GM19467 (cell line): Measurements from ENCODE around the gene SLC25A27.

Experiments
- ATAC-seq: cut with Tn5 transposase; IDR thresholded peaks from one replicate; pipeline ENCODE4 v1.9.1; 2021; ENCODE audit warnings: mild to moderate bottlenecking, moderate library complexity; ENCODE audit not compliant: unreplicated experiment

Gene SLC25A27

GRCh38 chr6:46651006-46651405 is 1.8 kb upstream of the SLC25A27 start:
- no peak for ATAC-seq

- ATAC-seq: no peak
Observed at GRCh38 chr6:46651816-46652215, 959 bp upstream of the SLC25A27 start.

GRCh38 chr6:46652232-46652602 is 558 bp upstream of the SLC25A27 start:
- ATAC-seq: no peak

- ATAC-seq: no peak
Observed at GRCh38 chr6:46653439-46654195, 842 bp downstream of the SLC25A27 start.

- no peak for ATAC-seq
Observed at GRCh38 chr6:46655803-46656202, 3.0 kb downstream of the SLC25A27 start.

- ATAC-seq: no peak
Observed at GRCh38 chr6:46657642-46658041, 4.9 kb downstream of the SLC25A27 start.

- no peak for ATAC-seq
Observed at GRCh38 chr6:46661483-46661882, 8.7 kb downstream of the SLC25A27 start.

GRCh38 chr6:46667377-46667776 is 14.6 kb downstream of the SLC25A27 start:
- no peak for ATAC-seq

GRCh38 chr6:46674410-46674809 is 21.6 kb downstream of the SLC25A27 start:
- ATAC-seq: no peak

GRCh38 chr6:46676604-46677313 is 24.0 kb downstream of the SLC25A27 start:
- no peak for ATAC-seq

GRCh38 chr6:46677314-46677654 is 24.5 kb downstream of the SLC25A27 start:
- ATAC-seq: no peak

GRCh38 chr6:46684771-46685170 is 32.0 kb downstream of the SLC25A27 start:
- ATAC-seq: no peak

- ATAC-seq: no peak
Observed at GRCh38 chr6:46687619-46688097, 34.9 kb downstream of the SLC25A27 start, which contains the start of gene TDRD6. TDRD6 (plus strand) TSS chr6:46687885; CDS start chr6:46688129, 244 bp downstream.

- ATAC-seq: no peak
Observed at GRCh38 chr6:46688117-46688965, 35.6 kb downstream of the SLC25A27 start.

GRCh38 chr6:46688966-46689335 is 36.2 kb downstream of the SLC25A27 start:
- ATAC-seq: no peak

GRCh38 chr6:46689657-46690056 is 36.9 kb downstream of the SLC25A27 start:
- ATAC-seq: no peak

- ATAC-seq: no peak
Observed at GRCh38 chr6:46690141-46690755, 37.5 kb downstream of the SLC25A27 start.

GRCh38 chr6:46690911-46691451 is 38.2 kb downstream of the SLC25A27 start:
- no peak for ATAC-seq

GRCh38 chr6:46699970-46700369 is 47.2 kb downstream of the SLC25A27 start:
- ATAC-seq: no peak

GRCh38 chr6:46704562-46704961 is 51.8 kb downstream of the SLC25A27 start:
- no peak for ATAC-seq

- no peak for ATAC-seq
Observed at GRCh38 chr6:46706464-46706863, 53.7 kb downstream of the SLC25A27 start.
